H1 (cell line): Measurements from ENCODE around the gene CELSR3. TPM values are rescaled to one million over a fixed set of nuclear protein-coding genes. Genes with fewer than 3 reads are reported as not detected.

Experiments used
- CTCF ChIA-PET: fragments of 300-600 bp; sonication (Branson Sonifier 250); formaldehyde crosslinking; loops from one replicate; lab custom pipeline; 2021; ENCODE audit not compliant: partially characterized antibody; lab: Charles Lee
- POLR2A ChIA-PET: fragments of 300-600 bp; sonication (Branson Sonifier 250); formaldehyde crosslinking; loops from one replicate; lab custom pipeline; 2021; ENCODE audit warnings: inconsistent platforms; ENCODE audit not compliant: partially characterized antibody; lab: Charles Lee
- DNase-seq, 2 experiments: peaks; one replicate each; pipeline versions ENCODE4 v3.0.0 to v3.0.0-alpha.2; 2010 to 2022; ENCODE audit warnings: low spot score in 2 of 2, low read depth in 1 of 2, mixed read lengths in 1 of 2
- FAIRE-seq: peaks from 2 replicates; lab custom pipeline; 2011; peaks lifted over from hg19 to GRCh38; lab: Jason Lieb, UNC
- H2AFZ ChIP-seq: 2 replicates; pipeline ENCODE4 v1.8.1; 2012; ENCODE audit warnings: low read length, inconsistent platforms
- H2AK5ac ChIP-seq: 2 replicates; pipeline ENCODE4 v1.6.1; 2013; ENCODE audit warnings: low read depth, low read length
- H2BK120ac ChIP-seq: replicated peaks from 2 replicates; pipeline ENCODE3; 2013; ENCODE audit warnings: low read depth, low read length, inconsistent platforms
- H2BK12ac ChIP-seq: 2 replicates; pipeline ENCODE4 v1.6.1; 2013; ENCODE audit warnings: low read depth, low read length
- H2BK15ac ChIP-seq: 2 replicates; pipeline ENCODE4 v1.6.1; 2013; ENCODE audit warnings: low read length
- H2BK20ac ChIP-seq: 2 replicates; pipeline ENCODE4 v1.6.1; 2013; ENCODE audit warnings: low read length
- H2BK5ac ChIP-seq: 2 replicates; pipeline ENCODE4 v1.6.1; 2013; ENCODE audit warnings: low read depth, low read length
- H3K14ac ChIP-seq: 2 replicates; pipeline ENCODE4 v1.6.1; 2013; ENCODE audit warnings: inconsistent platforms; ENCODE audit not compliant: insufficient read length
- H3K18ac ChIP-seq: 2 replicates; pipeline ENCODE4 v1.6.1; 2013; ENCODE audit warnings: low read length; ENCODE audit errors: extremely low read depth
- H3K23ac ChIP-seq: 2 replicates; pipeline ENCODE4 v1.6.1; 2013; ENCODE audit warnings: inconsistent platforms; ENCODE audit not compliant: insufficient read length
- H3K23me2 ChIP-seq: 2 replicates; pipeline ENCODE4 v1.6.1; 2013; ENCODE audit warnings: low read depth, low read length
- H3K27ac ChIP-seq: 2 replicates; pipeline ENCODE4 v1.6.1; 2011; ENCODE audit warnings: low read depth, low read length, inconsistent platforms
- H3K27me3 ChIP-seq, 4 experiments: replicated peaks in 1 of 4; 1 replicate in 1 of 4; 2 replicates in 3 of 4; pipeline versions ENCODE4 v1.6.1 to v1.8.1; 2011 to 2013; ENCODE audit warnings: low read length in 3 of 4, mild to moderate bottlenecking in 3 of 4, inconsistent platforms in 2 of 4, mixed read lengths in 2 of 4, moderate library complexity in 1 of 4; ENCODE audit not compliant: control insufficient read depth in 3 of 4, insufficient read depth in 3 of 4; ENCODE audit errors: extremely low read depth in 1 of 4
- H3K36me3 ChIP-seq, 4 experiments: 2 replicates each; pipeline versions ENCODE4 v1.6.1 to v1.8.1; 2011 to 2013; ENCODE audit warnings: mild to moderate bottlenecking in 4 of 4, low read length in 3 of 4, moderate library complexity in 2 of 4, control low read depth in 1 of 4, inconsistent platforms in 1 of 4; ENCODE audit not compliant: insufficient read depth in 4 of 4, control insufficient read depth in 2 of 4
- H3K4ac ChIP-seq: replicated peaks from 2 replicates; pipeline ENCODE3; 2013; ENCODE audit warnings: low read length, low read depth, mixed read lengths, inconsistent platforms; ENCODE audit not compliant: insufficient read length
- H3K4me1 ChIP-seq, 4 experiments: replicated peaks in 1 of 4; 1 replicate in 1 of 4; 2 replicates in 3 of 4; pipeline versions ENCODE4 v1.6.1 to v1.8.1; 2011 to 2013; ENCODE audit warnings: low read length in 3 of 4, inconsistent platforms in 2 of 4, mixed read lengths in 1 of 4; ENCODE audit not compliant: insufficient read depth in 4 of 4, control insufficient read depth in 3 of 4
- H3K4me2 ChIP-seq, 2 experiments: 2 replicates each; pipeline versions ENCODE4 v1.6.1 to v1.8.1; 2011 to 2013; ENCODE audit warnings: low read depth in 2 of 2, low read length in 2 of 2, control low read depth in 1 of 2, inconsistent platforms in 1 of 2, mild to moderate bottlenecking in 1 of 2; ENCODE audit not compliant: insufficient read depth in 1 of 2
- H3K4me3 ChIP-seq, 4 experiments: fragments of 200-600, 300-600 bp in 1 of 4; sonication (generic), shearing (Covaris generic), sonication (Bioruptor Twin) in 1 of 4; 2 replicates each; pipeline versions ENCODE4 v1.5.1 to v1.8.1; 2011 to 2016; ENCODE audit warnings: low read length in 4 of 4, low read depth in 3 of 4, control low read depth in 2 of 4, inconsistent platforms in 2 of 4, mild to moderate bottlenecking in 2 of 4, mixed read lengths in 1 of 4, moderate library complexity in 1 of 4; ENCODE audit not compliant: insufficient read depth in 2 of 4; ENCODE audit errors: extremely low read depth in 1 of 4
- H3K56ac ChIP-seq: replicated peaks from 2 replicates; pipeline ENCODE3; 2013; ENCODE audit warnings: low read depth, mild to moderate bottlenecking, mixed read lengths, low read length, inconsistent platforms; ENCODE audit not compliant: insufficient read length
- H3K79me1 ChIP-seq: 2 replicates; pipeline ENCODE4 v1.6.1; 2013; ENCODE audit warnings: low read depth, low read length, control low read depth
- H3K79me2 ChIP-seq, 2 experiments: 2 replicates each; pipeline versions ENCODE4 v1.6.1 to v1.8.1; 2012 to 2013; ENCODE audit warnings: low read length in 2 of 2, mild to moderate bottlenecking in 2 of 2, inconsistent platforms in 1 of 2; ENCODE audit not compliant: insufficient read depth in 2 of 2, control insufficient read depth in 1 of 2
- H3K9ac ChIP-seq, 4 experiments: replicated peaks in 1 of 4; 1 replicate in 1 of 4; 2 replicates in 3 of 4; pipeline versions ENCODE4 v1.6.1 to v1.8.1; 2011 to 2013; ENCODE audit warnings: low read depth in 3 of 4, low read length in 3 of 4, control low read depth in 2 of 4, mild to moderate bottlenecking in 2 of 4, moderate library complexity in 2 of 4, inconsistent platforms in 1 of 4; ENCODE audit errors: extremely low read depth in 1 of 4
- H3K9me3 ChIP-seq, 2 experiments: 2 replicates each; pipeline versions ENCODE4 v1.6.1 to v1.8.1; 2012 to 2013; ENCODE audit warnings: mild to moderate bottlenecking in 2 of 2, moderate library complexity in 2 of 2, control low read depth in 1 of 2, inconsistent platforms in 1 of 2, low read depth in 1 of 2, low read length in 1 of 2, mixed read lengths in 1 of 2; ENCODE audit not compliant: insufficient read depth in 2 of 2
- H4K20me1 ChIP-seq, 2 experiments: replicated peaks in 1 of 2; 2 replicates each; pipeline versions ENCODE3 to v1.8.1; 2011 to 2013; ENCODE audit warnings: inconsistent platforms in 2 of 2, low read length in 2 of 2, mild to moderate bottlenecking in 1 of 2; ENCODE audit not compliant: insufficient read depth in 2 of 2, control insufficient read depth in 1 of 2
- H4K5ac ChIP-seq: 2 replicates; pipeline ENCODE4 v1.6.1; 2013; ENCODE audit warnings: low read length, low read depth, mixed read lengths, inconsistent platforms; ENCODE audit not compliant: insufficient read length
- H4K8ac ChIP-seq: 2 replicates; pipeline ENCODE4 v1.8.0; 2013; ENCODE audit warnings: mild to moderate bottlenecking, moderate library complexity, low read length, inconsistent platforms; ENCODE audit not compliant: insufficient read depth; ENCODE audit errors: extremely low read depth
- H4K91ac ChIP-seq: replicated peaks from 2 replicates; pipeline ENCODE3; 2013; ENCODE audit warnings: low read length, mixed read lengths, inconsistent platforms; ENCODE audit not compliant: insufficient read length
- BRCA1 ChIP-seq: IDR thresholded peaks from 2 replicates; pipeline ENCODE4 v1.6.1; 2012; ENCODE audit warnings: low read depth, low read length, improper control_type of control experiment
- CBX8 ChIP-seq: fragments of 300-800, 300-1000 bp; sonication (generic); IDR thresholded peaks from 2 replicates; pipeline ENCODE4 v1.7.1; 2016; ENCODE audit warnings: low read depth, low read length, borderline replicate concordance
- CEBPB ChIP-seq: IDR thresholded peaks from 2 replicates; pipeline ENCODE4 v1.6.1; 2012; ENCODE audit warnings: low read depth, low read length
- E2F6 ChIP-seq: IDR thresholded peaks from 2 replicates; pipeline ENCODE4 v1.6.1; 2012; ENCODE audit warnings: inconsistent platforms
- JUND ChIP-seq: IDR thresholded peaks from 2 replicates; pipeline ENCODE4 v1.6.1; 2011; ENCODE audit warnings: mild to moderate bottlenecking, improper control_type of control experiment, low read length
- POLR2AphosphoS5 ChIP-seq: IDR thresholded peaks from 2 replicates; pipeline ENCODE4 v1.6.1; 2011; ENCODE audit warnings: low read depth, low read length
- POU5F1 ChIP-seq: IDR thresholded peaks from 2 replicates; pipeline ENCODE4 v1.6.1; 2011; ENCODE audit warnings: low read depth, mild to moderate bottlenecking, low read length, moderate library complexity
- RFX5 ChIP-seq: IDR thresholded peaks from 2 replicates; pipeline ENCODE4 v1.6.1; 2011; ENCODE audit warnings: low read depth, low read length, improper control_type of control experiment, borderline replicate concordance
- RXRA ChIP-seq: IDR thresholded peaks from 2 replicates; pipeline ENCODE4 v1.6.1; 2011; ENCODE audit warnings: low read depth, mild to moderate bottlenecking, low read length, moderate library complexity; ENCODE audit not compliant: insufficient read depth
- SIX5 ChIP-seq: IDR thresholded peaks from 2 replicates; pipeline ENCODE4 v1.6.1; 2011; ENCODE audit warnings: mild to moderate bottlenecking, low read depth, low read length
- SP1 ChIP-seq: IDR thresholded peaks from 2 replicates; pipeline ENCODE4 v1.6.1; 2011; ENCODE audit warnings: low read depth, low read length
- WGBS, 2 experiments: shearing (Covaris generic) in 1 of 2; methylation state at CpG; one replicate each; pipeline versions ENCODE4 v1.1.6 to v1.1.7; 2013 to 2015; ENCODE audit warnings: low lambda C conversion rate in 2 of 2, mixed read lengths in 2 of 2, inconsistent platforms in 1 of 2, low coverage in 1 of 2, missing lambda C conversion rate in 1 of 2; ENCODE audit not compliant: insufficient replicate concordance in 2 of 2, insufficient coverage in 1 of 2, insufficient read length in 1 of 2; ENCODE audit errors: extremely low coverage in 1 of 2, missing lambda C conversion rate in 1 of 2; 5-methylcytosine and 5-hydroxymethylcytosine counted together
- polyA plus RNA-seq, 7 experiments: library from polyadenylated mRNA; depleted of rRNA in 3 of 7; stranded (reverse) in 5 of 7; unstranded in 2 of 7; fragments of >200 nt in 5 of 7; fragments of 200-250 nt in 2 of 7; gene quantifications; 1 replicate in 5 of 7; 2 replicates in 1 of 7; 4 replicates in 1 of 7; pipeline versions ENCODE4 v1.2.1 to v1.2.3, GENCODE V29; 2011 to 2013; ENCODE audit warnings: missing spikeins in 2 of 7, mixed read lengths in 2 of 7
- total RNA-seq: library from RNA; stranded (reverse); fragmentation: NEBNext Ultra II Directional; extraction: Animal tissue kit (Norgen Biotek cat#: 25700); gene quantifications from 2 replicates; pipeline ENCODE4 v1.2.1, GENCODE V29; 2021

CELSR3 gene
- total and polyA plus RNA-seq, 2 of the 8 experiments (the other 6 are each of a cell fraction or from before 2014, with no cell fraction given) = 11.6 to 29.5 TPM

GRCh38 chr3:48700731-48701405, 38.2 kb upstream of the CELSR3 start:
- peaks cover 2 to 33% (median 9%) of the 10 kb centered on the region in 4 experiments; a peak in 5 of 8 replicates for H3K36me3 ChIP-seq
- no peak overlapping the region for H3K27ac ChIP-seq

More at GRCh38 chr3:48700731-48701405, 38.2 kb upstream of the CELSR3 start:
- Histone ChIP-seq H3K4me3 (no peak overlapping the region), H3K56ac (no peak overlapping the region), H3K14ac (no peak overlapping the region), H3K4ac (no peak overlapping the region), H3K23ac (no peak overlapping the region), H2BK120ac (no peak overlapping the region), H3K9ac (no peak overlapping the region; a peak in 1 of 7 replicates), H3K4me2 (no peak overlapping the region), H3K79me2 (peaks cover 38 to 91% of the 10 kb centered on the region in 2 experiments), H3K9me3 (no peaks in the 10 kb centered on the region), H3K27me3 (no peaks in the 10 kb centered on the region), H3K23me2 (no peaks in the 10 kb centered on the region), H2AK5ac (no peak overlapping the region), H4K20me1 (peaks cover 14 to 30% of the 10 kb centered on the region in 2 experiments), H2BK5ac (no peak overlapping the region), H2BK15ac (no peak overlapping the region), H3K4me1 (peaks cover 0 to 12% (median 3%) of the 10 kb centered on the region in 4 experiments; a peak in 6 of 7 replicates), H3K79me1 (peaks cover 6% of the 10 kb centered on the region), H2AFZ (no peak overlapping the region), H3K18ac (no peak overlapping the region), H4K8ac (no peak overlapping the region), H2BK20ac (no peak overlapping the region), H4K91ac (no peak overlapping the region), H4K5ac (no peak overlapping the region), H2BK12ac (no peak overlapping the region)
- CTCF ChIA-PET = no interaction called here
- FAIRE-seq (no peak), DNase-seq (no peak)
- TF ChIP-seq POLR2AphosphoS5 (no peak), E2F6 (no peak), RFX5 (no peak), JUND (no peak), SP1 (no peak), BRCA1 (no peak), CEBPB (no peak), RXRA (no peak), SIX5 (no peak), CBX8 (no peak), POU5F1 (no peak)
- POLR2A ChIA-PET = interaction anchor here (0.5 to 13.3 kb wide), 7 partner anchors 10 to 392 kb away, joined by 3 to 187 read pairs (median 3); partner anchors contain the start of genes IP6K2, NCKIPSD and QRICH1
- 92% methylated on average over 11 of the region's 11 CpGs; no CpG with 5 or more reads in 1 of the 2 experiments for WGBS, 2 experiments
